LNCAP (cell line): ENCODE measurements around the gene MMP26.

Experiments
- CTCF ChIP-seq: fragments of 450-650 bp; IDR thresholded peaks from 2 replicates; pipeline ENCODE4 v1.5.1; 2017; ENCODE audit warnings: mild to moderate bottlenecking

MMP26 gene

GRCh38 chr11:4697585-4697984 is 7.0 kb upstream of the MMP26 start, which contains the start of gene OR51E2:
OR51E2 (minus strand) TSS chr11:4697853; CDS start chr11:4682711, 15,142 bp downstream.
- TF ChIP-seq CTCF, result no peak

- no peak for TF ChIP-seq CTCF
Measured at GRCh38 chr11:4699697-4700435, 4.7 kb upstream of the MMP26 start.

- TF ChIP-seq CTCF, result no peak
Measured at GRCh38 chr11:4700436-4700820, 4.2 kb upstream of the MMP26 start.

GRCh38 chr11:4704790-4705334 is 278 bp downstream of the MMP26 start:
- no peak for TF ChIP-seq CTCF

- TF ChIP-seq CTCF, result no peak
Measured at GRCh38 chr11:4713241-4713640, 8.7 kb downstream of the MMP26 start.

GRCh38 chr11:4714300-4714699 is 9.7 kb downstream of the MMP26 start:
- TF ChIP-seq CTCF, result no peak

- TF ChIP-seq CTCF, result no peak
Measured at GRCh38 chr11:4727171-4727570, 22.6 kb downstream of the MMP26 start.
